Measurements from ENCODE around the gene PPP2R2D. TPM values are rescaled to one million over a fixed set of nuclear protein-coding genes. Genes with fewer than 3 reads are reported as not detected.
A peak's percentile ranks its signal among the peaks of the same experiment; 100 is the strongest.

PPP2R2D gene
- total RNA-seq, 4 donors from 2014 or later, result 23.9 to 48.6 (median 36.7) TPM

DNA sequence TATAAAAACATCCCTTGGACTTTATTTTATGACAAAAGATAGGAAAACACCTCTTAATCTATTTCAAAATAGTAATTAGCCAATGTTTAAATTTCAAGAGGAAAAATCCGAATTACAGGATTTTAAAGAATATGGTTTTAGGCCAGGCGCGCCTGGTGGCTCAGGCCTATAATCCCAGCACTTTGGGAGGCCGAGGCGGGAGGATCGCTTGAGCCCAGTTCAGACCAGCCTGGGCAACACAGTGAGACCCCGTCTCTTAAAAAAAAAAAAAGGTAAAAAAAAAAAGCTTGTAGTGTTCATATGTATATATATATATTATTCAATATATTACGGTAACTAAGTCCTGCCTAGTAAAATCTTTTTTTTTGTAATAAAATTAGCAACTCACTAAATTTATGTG lies 79.5 kb downstream of the PPP2R2D start:
- WGBS, 2 donors, result 87 to 91% methylated on average over 8 of the region's 8 CpGs
- TF ChIP-seq, protein P1, sequence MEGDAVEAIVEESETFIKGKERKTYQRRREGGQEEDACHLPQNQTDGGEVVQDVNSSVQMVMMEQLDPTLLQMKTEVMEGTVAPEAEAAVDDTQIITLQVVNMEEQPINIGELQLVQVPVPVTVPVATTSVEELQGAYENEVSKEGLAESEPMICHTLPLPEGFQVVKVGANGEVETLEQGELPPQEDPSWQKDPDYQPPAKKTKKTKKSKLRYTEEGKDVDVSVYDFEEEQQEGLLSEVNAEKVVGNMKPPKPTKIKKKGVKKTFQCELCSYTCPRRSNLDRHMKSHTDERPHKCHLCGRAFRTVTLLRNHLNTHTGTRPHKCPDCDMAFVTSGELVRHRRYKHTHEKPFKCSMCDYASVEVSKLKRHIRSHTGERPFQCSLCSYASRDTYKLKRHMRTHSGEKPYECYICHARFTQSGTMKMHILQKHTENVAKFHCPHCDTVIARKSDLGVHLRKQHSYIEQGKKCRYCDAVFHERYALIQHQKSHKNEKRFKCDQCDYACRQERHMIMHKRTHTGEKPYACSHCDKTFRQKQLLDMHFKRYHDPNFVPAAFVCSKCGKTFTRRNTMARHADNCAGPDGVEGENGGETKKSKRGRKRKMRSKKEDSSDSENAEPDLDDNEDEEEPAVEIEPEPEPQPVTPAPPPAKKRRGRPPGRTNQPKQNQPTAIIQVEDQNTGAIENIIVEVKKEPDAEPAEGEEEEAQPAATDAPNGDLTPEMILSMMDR (IDR thresholded peaks at IDR 0.05), result no peak
- TF ChIP-seq POLR2A (IDR thresholded peaks at IDR 0.05), result no peak
- no peak for DNase-seq (ENCODE audit: low spot score in 2 of 2)
- intact Hi-C loops (cut with DNase I; ENCODE audit: low total_unique reads), result loop anchor here (10.0 kb wide), 1 partner anchor 76 kb away; the partner anchor contains the start of gene PPP2R2D
- peak overlapping the region; percentile 8 for H3K4me3 ChIP-seq (ENCODE audit: low read depth, poor library complexity, severe bottlenecking)

DNA sequence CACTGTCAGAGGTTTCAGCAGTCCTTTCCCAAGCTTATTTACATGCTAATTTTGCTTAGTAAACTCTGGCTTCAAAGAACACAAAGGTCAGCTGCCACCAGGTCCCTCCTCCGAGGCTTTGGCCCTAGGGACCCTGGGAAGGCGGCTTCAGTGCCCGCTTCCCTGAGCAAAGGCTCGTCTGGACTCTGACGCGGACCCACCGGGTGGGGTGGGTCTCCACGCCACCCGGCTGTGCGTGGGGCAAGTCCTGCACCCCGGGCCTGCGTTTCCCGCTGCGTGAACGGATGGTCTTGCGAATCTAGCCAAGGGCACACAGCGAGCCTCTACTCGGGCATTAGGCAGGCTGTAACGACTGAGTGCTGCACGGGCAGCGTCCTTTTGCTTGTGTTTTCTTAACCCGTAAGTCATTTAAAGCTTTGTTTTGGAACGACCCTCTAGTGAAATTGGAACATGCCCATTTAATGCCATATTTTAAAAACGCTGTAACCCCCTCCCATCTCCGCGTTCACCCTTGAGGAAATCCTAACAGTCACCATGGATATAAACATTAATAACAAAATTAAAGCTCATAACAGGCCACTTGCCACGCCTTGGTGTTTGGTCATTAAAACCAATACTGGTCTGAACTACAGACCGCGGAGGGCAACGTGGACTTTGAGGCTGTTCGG lies 80.1 kb downstream of the PPP2R2D start:
- no peak for TF ChIP-seq POLR2A (IDR thresholded peaks at IDR 0.05)
- TF ChIP-seq, protein P1 (IDR thresholded peaks at IDR 0.05), result no peak
- WGBS, 2 donors, result 9 to 10% methylated on average over 27 to 31 of the region's 31 CpGs
- peak overlapping the region; percentile 77 for H3K4me3 ChIP-seq (ENCODE audit: low read depth, poor library complexity, severe bottlenecking)
- DNase-seq (ENCODE audit: low spot score in 2 of 2), result no peak
- intact Hi-C loops (cut with DNase I; ENCODE audit: low total_unique reads), result loop anchor here (10.0 kb wide), 1 partner anchor 76 kb away; the partner anchor contains the start of gene PPP2R2D

DNA sequence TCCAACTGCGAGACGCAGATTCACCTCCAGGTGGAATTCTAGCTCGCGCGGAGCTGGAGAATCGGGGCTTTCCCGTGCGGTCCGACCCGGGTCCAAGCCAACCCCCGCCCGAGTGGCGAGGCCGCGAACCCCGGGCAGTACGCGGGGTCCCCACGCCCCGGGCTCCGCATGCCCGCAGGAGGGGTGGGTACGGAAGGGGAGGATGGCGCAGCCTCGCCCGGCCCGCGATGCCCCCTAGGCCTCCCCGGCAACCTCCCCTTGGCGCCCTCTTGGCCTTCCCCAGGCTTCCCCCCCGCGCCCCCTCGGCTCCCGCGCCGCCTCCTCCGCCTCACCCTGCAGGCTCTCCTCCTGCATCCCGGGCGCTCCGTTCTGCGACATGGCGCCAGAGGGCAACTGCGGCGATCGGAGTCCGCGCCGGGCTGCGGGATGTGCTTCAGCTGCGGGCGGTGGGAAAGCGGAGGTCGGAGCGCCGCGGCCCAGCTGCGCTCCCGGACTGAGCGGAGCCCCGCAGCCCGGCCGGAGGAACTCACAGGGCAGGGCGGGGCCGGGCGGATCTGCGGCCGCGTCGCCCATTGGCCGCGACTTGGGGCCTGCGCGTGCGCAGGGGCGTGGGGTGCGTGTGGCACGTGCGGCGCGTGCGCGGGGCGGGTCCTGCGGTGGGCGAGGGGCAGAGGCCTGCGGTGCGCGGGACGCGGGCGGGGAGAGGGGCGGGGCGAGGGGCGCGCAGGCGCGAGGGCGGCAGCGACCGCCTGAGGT lies 80.8 kb downstream of the PPP2R2D start, which contains the start of gene BNIP3:
Gene BNIP3, minus strand, starts transcription at position 495 of the 756 bp plus-strand sequence. Its CDS starts 117 bp downstream, at position 378.
- peak within 1 kb of the TSS; percentile 77 for H3K4me3 ChIP-seq (ENCODE audit: low read depth, poor library complexity, severe bottlenecking)
- peak; percentile 91 to 99 for DNase-seq (ENCODE audit: low spot score in 2 of 2)
- 0 to 1% methylated on average over 56 to 62 of the region's 100 CpGs for WGBS, 2 donors
- intact Hi-C loops (cut with DNase I; ENCODE audit: low total_unique reads), result loop anchor here (10.0 kb wide), 1 partner anchor 77 kb away; the partner anchor contains the start of gene PPP2R2D
- TF ChIP-seq, protein P1 (IDR thresholded peaks at IDR 0.05), result no peak
- peak in 1 of 2 donors; percentile 55 for TF ChIP-seq POLR2A (IDR thresholded peaks at IDR 0.05)

DNA sequence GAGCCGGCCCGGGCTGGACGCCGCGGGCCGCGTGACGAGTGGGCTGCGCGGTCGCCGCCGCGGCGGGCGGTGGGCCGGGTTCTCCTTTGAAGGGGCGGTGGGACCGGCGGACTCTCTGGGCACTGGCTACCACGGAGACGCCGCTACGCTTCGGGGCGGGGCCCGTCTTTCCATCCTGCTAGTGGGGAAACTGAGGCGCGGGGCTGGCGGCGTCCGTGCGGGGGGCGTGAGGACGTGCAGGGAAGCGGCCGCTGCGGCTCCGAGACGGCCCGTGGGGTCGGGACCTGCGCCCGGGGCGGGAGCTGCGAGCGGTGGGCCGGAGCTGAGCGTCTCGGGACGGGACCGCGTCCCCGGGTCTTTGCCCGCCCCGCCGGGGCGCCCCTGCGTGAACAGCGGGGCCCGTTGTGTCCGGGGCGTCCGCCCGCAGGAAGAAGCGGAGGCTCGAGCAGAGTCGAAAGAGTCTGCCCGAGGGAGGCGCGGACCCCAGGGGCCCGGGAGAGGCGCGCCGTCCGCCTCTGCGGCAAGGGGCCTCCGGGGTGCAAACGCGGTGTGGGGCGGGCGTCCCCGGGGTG lies 81.5 kb downstream of the PPP2R2D start:
- TF ChIP-seq POLR2A (IDR thresholded peaks at IDR 0.05), result no peak
- TF ChIP-seq, protein P1 (IDR thresholded peaks at IDR 0.05), result no peak
- intact Hi-C loops (cut with DNase I; ENCODE audit: low total_unique reads), result loop anchor here (10.0 kb wide), 1 partner anchor 77 kb away; the partner anchor contains the start of gene PPP2R2D
- no peak for DNase-seq (ENCODE audit: low spot score in 2 of 2)
- WGBS, 2 donors, result 1% methylated on average over 44 to 45 of the region's 83 CpGs
- peak overlapping the region; percentile 59 for H3K4me3 ChIP-seq (ENCODE audit: low read depth, poor library complexity, severe bottlenecking)

DNA sequence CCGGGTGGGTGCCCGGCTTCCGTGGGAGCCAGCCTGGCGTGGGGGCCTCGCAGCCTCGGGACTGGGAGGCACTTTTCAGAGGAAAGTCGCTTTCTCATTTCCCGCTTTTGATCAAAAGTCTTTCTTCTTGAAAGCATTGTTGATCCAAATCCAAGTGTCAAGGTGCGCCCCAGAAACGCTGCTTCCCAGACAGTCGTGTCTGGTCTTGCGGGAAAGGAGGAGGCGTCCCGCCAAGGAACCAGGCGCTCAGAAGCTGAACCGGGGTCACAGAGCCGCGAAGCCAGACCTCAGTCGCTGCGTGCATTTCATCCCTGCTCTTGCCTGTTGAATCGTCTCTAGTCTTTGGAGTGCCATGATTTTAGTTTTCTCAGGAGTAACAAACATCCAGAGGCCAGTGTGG lies 82.0 kb downstream of the PPP2R2D start:
- peak overlapping the region; percentile 59 for H3K4me3 ChIP-seq (ENCODE audit: low read depth, poor library complexity, severe bottlenecking)
- WGBS, 2 donors, result 45 to 73% methylated on average over 15 to 19 of the region's 21 CpGs
- no peak for DNase-seq (ENCODE audit: low spot score in 2 of 2)
- intact Hi-C loops (cut with DNase I; ENCODE audit: low total_unique reads), result loop anchor here (10.0 kb wide), 1 partner anchor 78 kb away; the partner anchor contains the start of gene PPP2R2D
- no peak for TF ChIP-seq POLR2A (IDR thresholded peaks at IDR 0.05)
- TF ChIP-seq, protein P1 (IDR thresholded peaks at IDR 0.05), result no peak

Data from lower leg skin (tissue), 4 donors.